GM12875 (cell line): ENCODE results near the gene MTREX.

Experiments
- H3K4me3 ChIP-seq: one replicate; pipeline ENCODE4 v1.5.1; 2011; ENCODE audit warnings: low read depth, low read length, control low read depth
- CTCF ChIP-seq: IDR thresholded peaks from 2 replicates; pipeline ENCODE4 v1.5.1; 2011; ENCODE audit warnings: low read depth, mild to moderate bottlenecking, control low read depth, inconsistent platforms, low read length, moderate library complexity, borderline replicate concordance; ENCODE audit not compliant: insufficient read depth

The MTREX gene

GRCh38 chr5:55456216-55456895 is 148.6 kb downstream of the MTREX start:
- no peak for TF ChIP-seq CTCF
- H3K4me3 ChIP-seq = no peak overlapping the region

GRCh38 chr5:55459572-55459971 is 151.8 kb downstream of the MTREX start:
- no peak overlapping the region for H3K4me3 ChIP-seq
- no peak for TF ChIP-seq CTCF

- TF ChIP-seq CTCF = no peak
- H3K4me3 ChIP-seq = no peak overlapping the region
Measured at GRCh38 chr5:55463613-55464012, 155.8 kb downstream of the MTREX start.

GRCh38 chr5:55467862-55468551 is 160.2 kb downstream of the MTREX start:
- TF ChIP-seq CTCF = no peak
- H3K4me3 ChIP-seq = no peak overlapping the region

GRCh38 chr5:55469839-55470238 is 162.1 kb downstream of the MTREX start:
- H3K4me3 ChIP-seq = no peak overlapping the region
- no peak for TF ChIP-seq CTCF

GRCh38 chr5:55470282-55470681 is 162.5 kb downstream of the MTREX start:
- no peak overlapping the region for H3K4me3 ChIP-seq
- TF ChIP-seq CTCF = no peak

GRCh38 chr5:55471468-55471867 is 163.7 kb downstream of the MTREX start:
- TF ChIP-seq CTCF = no peak
- no peak overlapping the region for H3K4me3 ChIP-seq
